Urothelium cell line (cell line): Measurements from ENCODE around the gene SPECC1.
"Not testable (repeated sequence)": the region's sequence is repeated elsewhere in the genome, so short reads cannot be mapped to it uniquely, and the experiment has no call there.

ENCODE experiments used
- DNase-seq: peaks from one replicate; pipeline ENCODE4 v3.0.0; 2011; ENCODE audit warnings: low spot score, mixed read lengths
- FAIRE-seq: peaks from 2 replicates; lab custom pipeline; 2011; peaks lifted over from hg19 to GRCh38; lab: Jason Lieb, UNC

Gene SPECC1

GRCh38 chr17:20284570-20285295 is 275.6 kb downstream of the SPECC1 start:
- FAIRE-seq (no peak), DNase-seq (no peak)

- no peak for FAIRE-seq
These were observed 280.8 kb downstream of the SPECC1 start for GRCh38 chr17:20289984-20290383.

GRCh38 chr17:20291853-20292252 is 282.7 kb downstream of the SPECC1 start:
- FAIRE-seq (no peak), DNase-seq (no peak)

More at GRCh38 chr17:20289984-20290383, 280.8 kb downstream of the SPECC1 start:
- no peak for DNase-seq

GRCh38 chr17:20293501-20293900 is 284.3 kb downstream of the SPECC1 start:
- no peak for FAIRE-seq
- no peak for DNase-seq

GRCh38 chr17:20294120-20294519 is 285.0 kb downstream of the SPECC1 start:
- no peak for DNase-seq
- no peak for FAIRE-seq

GRCh38 chr17:20299013-20299412 is 289.9 kb downstream of the SPECC1 start:
- DNase-seq (no peak), FAIRE-seq (no peak)

GRCh38 chr17:20300436-20300934 is 291.3 kb downstream of the SPECC1 start:
- FAIRE-seq = no peak

GRCh38 chr17:20302246-20302917 is 293.2 kb downstream of the SPECC1 start:
- FAIRE-seq = no peak

More at GRCh38 chr17:20300436-20300934, 291.3 kb downstream of the SPECC1 start:
- no peak for DNase-seq

GRCh38 chr17:20304961-20305360 is 295.8 kb downstream of the SPECC1 start:
- no peak for FAIRE-seq
- DNase-seq = no peak

More at GRCh38 chr17:20302246-20302917, 293.2 kb downstream of the SPECC1 start:
- no peak for DNase-seq

GRCh38 chr17:20306924-20307323 is 297.8 kb downstream of the SPECC1 start:
- DNase-seq (no peak), FAIRE-seq (no peak)

GRCh38 chr17:20307326-20307910 is 298.3 kb downstream of the SPECC1 start:
- DNase-seq (no peak), FAIRE-seq (no peak)

- FAIRE-seq (no peak), DNase-seq (no peak)
These were observed 301.3 kb downstream of the SPECC1 start for GRCh38 chr17:20310481-20310880.

GRCh38 chr17:20313306-20313705 is 304.1 kb downstream of the SPECC1 start:
- FAIRE-seq (no peak), DNase-seq (no peak)

GRCh38 chr17:20313891-20314290 is 304.7 kb downstream of the SPECC1 start:
- FAIRE-seq (no peak), DNase-seq (no peak)

GRCh38 chr17:20314834-20315233 is 305.7 kb downstream of the SPECC1 start:
- peak; percentile 5 for FAIRE-seq
- DNase-seq = no peak

- FAIRE-seq = no peak
- DNase-seq = no peak
These were observed 306.2 kb downstream of the SPECC1 start for GRCh38 chr17:20315311-20315710.

- no peak for DNase-seq
- FAIRE-seq = no peak
These were observed 306.7 kb downstream of the SPECC1 start for GRCh38 chr17:20315821-20316220.

GRCh38 chr17:20320535-20321229 is 311.5 kb downstream of the SPECC1 start:
- not testable (repeated sequence) for DNase-seq, FAIRE-seq

- not testable (repeated sequence) for FAIRE-seq, DNase-seq
These were observed 312.2 kb downstream of the SPECC1 start for GRCh38 chr17:20321357-20321756.

GRCh38 chr17:20327739-20328138 is 318.6 kb downstream of the SPECC1 start:
- FAIRE-seq = not testable (repeated sequence)

GRCh38 chr17:20351405-20351804 is 342.2 kb downstream of the SPECC1 start:
- DNase-seq, FAIRE-seq: not testable (repeated sequence)

More at GRCh38 chr17:20327739-20328138, 318.6 kb downstream of the SPECC1 start:
- DNase-seq = not testable (repeated sequence)
